ENCODE results near the gene KIAA1191.

DNA sequence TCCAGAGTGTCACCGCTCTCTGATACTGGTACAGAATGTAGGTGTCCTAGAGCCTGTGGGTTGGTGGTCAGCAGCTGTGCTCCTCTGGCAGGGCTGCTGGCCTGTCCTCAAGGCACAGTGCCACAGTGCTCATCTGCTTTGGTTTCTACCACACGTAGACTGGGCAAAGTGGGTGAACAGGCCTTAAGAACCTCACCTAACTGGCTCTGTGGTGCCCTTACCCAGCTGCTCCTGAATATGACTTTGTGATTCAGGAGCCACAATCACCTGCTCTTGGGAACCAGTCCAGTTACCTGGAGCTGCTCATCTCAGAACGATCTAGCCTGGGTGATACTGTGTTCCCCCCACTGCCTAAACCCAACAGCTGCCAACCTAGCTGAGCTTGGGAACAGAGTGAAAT is 20.4 kb upstream of the KIAA1191 start:
- TF ChIP-seq TAF1 (IDR thresholded peaks at IDR 0.05; ENCODE audit: low read depth, low read length), result no peak
- TF ChIP-seq POLR2A (IDR thresholded peaks at IDR 0.05; ENCODE audit: low read depth, low read length), result no peak
- no peak for TF ChIP-seq SPI1 (IDR thresholded peaks at IDR 0.05; ENCODE audit: low read depth, low read length)

Data from GM12891 (cell line).